Lower lobe of right lung (tissue), 2 donors: Measurements from ENCODE around the gene INPP4A. TPM values are rescaled to one million over a fixed set of nuclear protein-coding genes. Genes with fewer than 3 reads are reported as not detected.

Source experiments
- ATAC-seq, 2 donors: fragments of 200-7000 bp; cut with Tn5 transposase; one replicate each; pipeline ENCODE4 v1.9.1; 2020 to 2022; ENCODE audit warnings: mild to moderate bottlenecking in 2 of 2, moderate library complexity in 2 of 2
- DNase-seq: peaks from one replicate; pipeline ENCODE4 v3.0.0-alpha.2; 2020
- H3K27ac ChIP-seq: fragments of 200-600 bp; one replicate; pipeline ENCODE4 v1.8.0; 2022
- H3K27me3 ChIP-seq: fragments of 200-600 bp; one replicate; pipeline ENCODE4 v1.8.0; 2022; ENCODE audit warnings: low read depth
- H3K36me3 ChIP-seq: fragments of 200-600 bp; one replicate; pipeline ENCODE4 v1.8.0; 2022; ENCODE audit warnings: mild to moderate bottlenecking
- H3K4me1 ChIP-seq: fragments of 200-600 bp; one replicate; pipeline ENCODE4 v1.8.0; 2022
- H3K4me3 ChIP-seq: fragments of 200-600 bp; one replicate; pipeline ENCODE4 v1.8.0; 2022; ENCODE audit warnings: mild to moderate bottlenecking
- H3K9me3 ChIP-seq: fragments of 200-600 bp; one replicate; pipeline ENCODE4 v1.8.0; 2022
- CTCF ChIP-seq: fragments of 200-600 bp; IDR thresholded peaks from one replicate; pipeline ENCODE4 v1.8.0; 2022; ENCODE audit warnings: antibody characterized with exemption, mild to moderate bottlenecking
- intact Hi-C: fragments of 100-400 bp; cut with DNase I; formaldehyde crosslinking; loops from one replicate; pipeline ENCODE4 v1.11.0; 2022
- total RNA-seq: library from RNA; stranded (reverse); fragmentation: NEBNext Ultra II Directional; extraction: Animal tissue kit (Norgen Biotek cat#: 25700); gene quantifications from one replicate; pipeline ENCODE4 v1.2.1, GENCODE V29; 2021
- donor health status: DM: no; HTN: yes; CAD: no; lungs with severe emphysema.

Gene INPP4A
- total RNA-seq, 1 donor from 2014 or later, result 35.6 TPM

GRCh38 chr2:98498703-98499440, 54.2 kb downstream of the INPP4A start:
- DNase-seq (no peak), ATAC-seq (no peak)
- intact Hi-C loops, result no loop called here
- no peak for TF ChIP-seq CTCF
- Histone ChIP-seq H3K27me3 (no peaks in the 10 kb centered on the region), H3K36me3 (no peaks in the 10 kb centered on the region), H3K4me1 (peaks cover 21% of the 10 kb centered on the region), H3K27ac (no peak overlapping the region), H3K4me3 (no peak overlapping the region), H3K9me3 (no peaks in the 10 kb centered on the region)

GRCh38 chr2:98500561-98500960, 55.9 kb downstream of the INPP4A start:
- no peaks in the 10 kb centered on the region for H3K27me3 ChIP-seq
- no peak overlapping the region for H3K27ac ChIP-seq
- no peaks in the 10 kb centered on the region for H3K36me3 ChIP-seq
- DNase-seq (no peak), ATAC-seq (no peak)
- intact Hi-C loops, result no loop called here
- no peak overlapping the region for H3K4me3 ChIP-seq
- no peak for TF ChIP-seq CTCF
- no peaks in the 10 kb centered on the region for H3K9me3 ChIP-seq
- H3K4me1 ChIP-seq, result peaks cover 38% of the 10 kb centered on the region

- Histone ChIP-seq H3K9me3 (no peaks in the 10 kb centered on the region), H3K27ac (no peak overlapping the region), H3K4me3 (no peak overlapping the region), H3K4me1 (peaks cover 44% of the 10 kb centered on the region), H3K36me3 (no peaks in the 10 kb centered on the region), H3K27me3 (no peaks in the 10 kb centered on the region)
- no peak for TF ChIP-seq CTCF
- DNase-seq (no peak), ATAC-seq (no peak)
- intact Hi-C loops, result no loop called here
Observed at GRCh38 chr2:98501223-98501622, 56.6 kb downstream of the INPP4A start.

- H3K9me3 ChIP-seq, result no peaks in the 10 kb centered on the region
- ATAC-seq (no peak), DNase-seq (no peak)
- TF ChIP-seq CTCF, result no peak
- H3K4me3 ChIP-seq, result no peak overlapping the region
- H3K27me3 ChIP-seq, result no peaks in the 10 kb centered on the region
- intact Hi-C loops, result no loop called here
- H3K36me3 ChIP-seq, result no peaks in the 10 kb centered on the region
- no peak overlapping the region for H3K27ac ChIP-seq
- peaks cover 51% of the 10 kb centered on the region for H3K4me1 ChIP-seq
Observed at GRCh38 chr2:98501876-98502275, 57.2 kb downstream of the INPP4A start.

GRCh38 chr2:98502556-98503335, 58.1 kb downstream of the INPP4A start:
- DNase-seq, result no peak
- no peaks in the 10 kb centered on the region for H3K27me3 ChIP-seq
- no peaks in the 10 kb centered on the region for H3K9me3 ChIP-seq
- H3K4me1 ChIP-seq, result peaks cover 59% of the 10 kb centered on the region
- H3K27ac ChIP-seq, result no peak overlapping the region
- ATAC-seq, result peak in 1 of 2 donors; percentile 39
- no peak overlapping the region for H3K4me3 ChIP-seq
- no peaks in the 10 kb centered on the region for H3K36me3 ChIP-seq
- intact Hi-C loops, result no loop called here
- TF ChIP-seq CTCF, result no peak
